Measurements from ENCODE around the gene WFDC10A.

Gene WFDC10A

DNA sequence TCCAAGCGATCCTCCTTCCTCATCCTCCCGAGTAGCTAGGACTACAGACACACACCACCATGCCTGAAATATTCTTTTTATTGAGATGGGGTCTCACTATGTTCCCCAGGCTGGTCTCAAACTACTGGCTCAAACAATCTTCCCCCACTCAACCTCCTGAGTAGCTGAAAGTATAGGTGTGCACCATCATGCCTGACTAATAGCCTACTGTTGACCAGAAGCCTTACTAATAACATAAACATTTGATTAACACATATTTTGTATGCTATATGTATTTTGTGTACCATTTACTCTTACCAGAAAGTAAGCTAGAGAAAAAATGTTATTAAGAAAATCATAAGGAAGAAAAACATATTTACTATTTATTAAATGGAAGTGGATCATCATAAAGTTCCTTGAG is 11.9 kb upstream of the WFDC10A start:
- Histone ChIP-seq H3K4me3 (IDR thresholded peaks at IDR 0.05; ENCODE audit: insufficient read depth, low read depth, low read length) (no peak overlapping the region), H3K4me2 (no peak overlapping the region), H3K4me1 (ENCODE audit: low read depth, poor library complexity, severe bottlenecking) (no peaks in the 10 kb centered on the region), H3K27me3 (ENCODE audit: insufficient read depth, low read depth) (no peaks in the 10 kb centered on the region), H3K9ac (no peak overlapping the region), H4K20me1 (ENCODE audit: insufficient read depth) (no peaks in the 10 kb centered on the region), H3K36me3 (ENCODE audit: insufficient read depth) (no peaks in the 10 kb centered on the region), H3K79me2 (ENCODE audit: insufficient read depth, low read depth) (no peaks in the 10 kb centered on the region), H2AFZ (ENCODE audit: low read depth) (no peak overlapping the region), H3K27ac (no peak overlapping the region)
- TF ChIP-seq, protein P1, sequence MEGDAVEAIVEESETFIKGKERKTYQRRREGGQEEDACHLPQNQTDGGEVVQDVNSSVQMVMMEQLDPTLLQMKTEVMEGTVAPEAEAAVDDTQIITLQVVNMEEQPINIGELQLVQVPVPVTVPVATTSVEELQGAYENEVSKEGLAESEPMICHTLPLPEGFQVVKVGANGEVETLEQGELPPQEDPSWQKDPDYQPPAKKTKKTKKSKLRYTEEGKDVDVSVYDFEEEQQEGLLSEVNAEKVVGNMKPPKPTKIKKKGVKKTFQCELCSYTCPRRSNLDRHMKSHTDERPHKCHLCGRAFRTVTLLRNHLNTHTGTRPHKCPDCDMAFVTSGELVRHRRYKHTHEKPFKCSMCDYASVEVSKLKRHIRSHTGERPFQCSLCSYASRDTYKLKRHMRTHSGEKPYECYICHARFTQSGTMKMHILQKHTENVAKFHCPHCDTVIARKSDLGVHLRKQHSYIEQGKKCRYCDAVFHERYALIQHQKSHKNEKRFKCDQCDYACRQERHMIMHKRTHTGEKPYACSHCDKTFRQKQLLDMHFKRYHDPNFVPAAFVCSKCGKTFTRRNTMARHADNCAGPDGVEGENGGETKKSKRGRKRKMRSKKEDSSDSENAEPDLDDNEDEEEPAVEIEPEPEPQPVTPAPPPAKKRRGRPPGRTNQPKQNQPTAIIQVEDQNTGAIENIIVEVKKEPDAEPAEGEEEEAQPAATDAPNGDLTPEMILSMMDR (conservative IDR thresholded peaks at IDR 0.05; ENCODE audit: low read depth, low read length): no peak

DNA sequence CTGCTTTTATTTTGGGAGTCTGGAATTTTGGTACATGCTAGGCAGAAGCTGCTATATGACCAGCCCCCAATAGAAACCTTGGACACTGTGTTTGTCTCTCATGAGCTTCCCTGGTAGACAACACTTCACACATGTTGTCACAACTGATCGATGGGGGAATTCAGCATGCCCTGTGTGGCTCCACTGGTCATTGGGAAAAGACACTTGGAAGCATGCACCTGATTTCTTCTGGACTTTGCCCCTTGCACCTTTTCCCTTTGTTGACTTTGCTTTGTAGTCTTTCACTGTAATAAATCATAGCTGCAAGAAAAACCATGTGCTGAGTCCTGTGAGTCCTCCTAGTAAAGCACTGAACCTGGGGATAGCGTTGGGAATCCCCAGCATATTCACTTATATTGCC is 7.9 kb upstream of the WFDC10A start:
- H2AFZ ChIP-seq (ENCODE audit: low read depth): no peak overlapping the region
- H3K79me2 ChIP-seq (ENCODE audit: insufficient read depth, low read depth): no peaks in the 10 kb centered on the region
- no peaks in the 10 kb centered on the region for H3K36me3 ChIP-seq (ENCODE audit: insufficient read depth)
- no peaks in the 10 kb centered on the region for H3K4me1 ChIP-seq (ENCODE audit: low read depth, poor library complexity, severe bottlenecking)
- no peak overlapping the region for H3K9ac ChIP-seq
- no peaks in the 10 kb centered on the region for H4K20me1 ChIP-seq (ENCODE audit: insufficient read depth)
- H3K4me2 ChIP-seq: no peak overlapping the region
- H3K27me3 ChIP-seq (ENCODE audit: insufficient read depth, low read depth): no peaks in the 10 kb centered on the region
- H3K27ac ChIP-seq: no peak overlapping the region
- no peak overlapping the region for H3K4me3 ChIP-seq (IDR thresholded peaks at IDR 0.05; ENCODE audit: insufficient read depth, low read depth, low read length)
- TF ChIP-seq, protein P1 (conservative IDR thresholded peaks at IDR 0.05; ENCODE audit: low read depth, low read length): no peak

DNA sequence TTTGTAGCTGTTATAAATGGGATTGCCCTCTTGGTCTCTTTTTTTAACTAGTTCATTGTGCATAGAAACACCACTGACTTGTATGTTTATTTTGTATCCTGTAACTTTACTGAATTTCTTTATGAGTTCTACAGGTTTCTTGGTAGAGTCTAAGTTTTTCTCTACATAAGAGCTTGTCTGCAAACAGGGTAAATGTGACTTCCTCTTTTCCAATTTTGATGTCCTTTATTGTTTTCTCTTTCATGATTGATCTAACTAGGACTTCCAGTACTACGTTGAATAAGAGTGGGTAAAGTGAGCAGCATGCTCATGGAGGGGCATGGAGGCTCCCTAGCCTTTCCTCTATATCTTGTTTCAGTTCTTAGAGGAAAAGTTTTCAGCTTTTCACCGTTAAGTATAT is 3.0 kb upstream of the WFDC10A start:
- Histone ChIP-seq H2AFZ (ENCODE audit: low read depth) (no peak overlapping the region), H3K36me3 (ENCODE audit: insufficient read depth) (no peaks in the 10 kb centered on the region), H3K79me2 (ENCODE audit: insufficient read depth, low read depth) (no peaks in the 10 kb centered on the region), H3K4me1 (ENCODE audit: low read depth, poor library complexity, severe bottlenecking) (no peaks in the 10 kb centered on the region), H3K27me3 (ENCODE audit: insufficient read depth, low read depth) (no peaks in the 10 kb centered on the region), H3K4me2 (no peak overlapping the region), H3K9ac (no peak overlapping the region), H4K20me1 (ENCODE audit: insufficient read depth) (no peaks in the 10 kb centered on the region), H3K27ac (no peak overlapping the region), H3K4me3 (IDR thresholded peaks at IDR 0.05; ENCODE audit: insufficient read depth, low read depth, low read length) (no peak overlapping the region)
- TF ChIP-seq, protein P1 (conservative IDR thresholded peaks at IDR 0.05; ENCODE audit: low read depth, low read length): no peak

DNA sequence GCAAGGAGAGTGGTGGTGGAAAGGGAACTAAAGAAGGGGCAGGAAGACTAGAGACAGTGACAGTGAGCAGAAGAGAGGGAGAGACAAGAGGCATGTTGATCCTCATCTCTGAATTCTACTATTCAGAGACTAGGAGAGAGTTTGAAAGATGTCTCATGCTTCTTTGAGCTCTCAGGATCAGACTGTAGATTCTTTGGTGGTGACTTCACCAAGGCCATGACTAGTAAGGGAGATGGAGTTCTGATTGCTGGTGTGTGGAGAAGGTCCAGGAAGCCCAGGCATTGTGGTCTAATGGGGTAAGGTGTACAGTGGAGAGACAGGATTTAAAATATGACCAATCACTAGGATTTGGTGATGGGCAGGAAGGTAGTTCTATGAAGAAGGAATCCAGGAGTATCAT is 832 bp downstream of the WFDC10A start:
- H2AFZ ChIP-seq (ENCODE audit: low read depth): no peak overlapping the region
- H3K27me3 ChIP-seq (ENCODE audit: insufficient read depth, low read depth): no peaks in the 10 kb centered on the region
- no peak overlapping the region for H3K4me2 ChIP-seq
- no peaks in the 10 kb centered on the region for H3K36me3 ChIP-seq (ENCODE audit: insufficient read depth)
- H3K4me3 ChIP-seq (IDR thresholded peaks at IDR 0.05; ENCODE audit: insufficient read depth, low read depth, low read length): no peak overlapping the region
- no peak overlapping the region for H3K27ac ChIP-seq
- H3K9ac ChIP-seq: no peak overlapping the region
- TF ChIP-seq, protein P1 (conservative IDR thresholded peaks at IDR 0.05; ENCODE audit: low read depth, low read length): no peak
- no peaks in the 10 kb centered on the region for H3K4me1 ChIP-seq (ENCODE audit: low read depth, poor library complexity, severe bottlenecking)
- no peaks in the 10 kb centered on the region for H4K20me1 ChIP-seq (ENCODE audit: insufficient read depth)
- H3K79me2 ChIP-seq (ENCODE audit: insufficient read depth, low read depth): no peaks in the 10 kb centered on the region

DNA sequence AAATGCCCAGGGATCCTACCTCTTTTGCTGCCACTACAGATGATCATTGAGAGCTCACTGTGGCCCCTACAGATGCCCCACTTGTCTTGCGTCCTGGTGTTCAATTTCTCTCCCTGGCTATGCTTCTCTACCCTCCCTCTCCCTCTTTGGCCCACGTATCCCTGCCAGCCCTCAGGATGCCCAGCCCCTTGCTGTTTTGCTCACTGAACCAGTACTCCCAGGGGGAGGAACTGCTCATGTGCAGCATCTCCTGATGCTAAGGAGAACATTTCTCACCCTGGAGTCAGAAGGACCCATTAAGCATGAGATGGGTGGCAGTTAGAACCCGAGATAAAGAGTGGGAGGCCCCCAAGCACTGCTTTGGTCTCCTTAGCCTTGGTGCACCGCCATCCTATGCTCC is 1.6 kb downstream of the WFDC10A start, which contains the start of gene WFDC9:
Gene WFDC9, minus strand, starts transcription at position 101 of the 400 bp plus-strand sequence. CDS start 21,103 bp downstream, outside the sequence.
- Histone ChIP-seq H3K4me1 (ENCODE audit: low read depth, poor library complexity, severe bottlenecking) (no peaks in the 10 kb centered on the region), H3K9ac (no peak within 1 kb of the TSS), H3K4me2 (no peak within 1 kb of the TSS), H3K27ac (no peak within 1 kb of the TSS), H3K27me3 (ENCODE audit: insufficient read depth, low read depth) (no peaks in the 10 kb centered on the region), H3K79me2 (ENCODE audit: insufficient read depth, low read depth) (no peaks in the 10 kb centered on the region), H3K4me3 (IDR thresholded peaks at IDR 0.05; ENCODE audit: insufficient read depth, low read depth, low read length) (no peak within 1 kb of the TSS), H4K20me1 (ENCODE audit: insufficient read depth) (no peaks in the 10 kb centered on the region), H3K36me3 (ENCODE audit: insufficient read depth) (no peaks in the 10 kb centered on the region), H2AFZ (ENCODE audit: low read depth) (no peak within 1 kb of the TSS)
- TF ChIP-seq, protein P1 (conservative IDR thresholded peaks at IDR 0.05; ENCODE audit: low read depth, low read length): no peak
